Stimulated activated CD8-positive, alpha-beta memory T cell treated with anti-CD3 and anti-CD28 coated beads, Interleukin-4, amount 100 ng/mL, for 1 hour (primary cell): ENCODE measurements around the gene MYO1D.

Experiments used
- DNase-seq, 2 donors: peaks; one replicate each; pipeline ENCODE4 v3.0.0-alpha.2; 2020; ENCODE audit warnings: low read depth in 2 of 2, low spot score in 1 of 2

Gene MYO1D

GRCh38 chr17:32516450-32516849 lies 360.5 kb downstream of the MYO1D start:
- no peak for DNase-seq

GRCh38 chr17:32515677-32516383 lies 361.1 kb downstream of the MYO1D start:
- DNase-seq, result no peak

GRCh38 chr17:32514606-32515005 lies 362.3 kb downstream of the MYO1D start:
- no peak for DNase-seq

- DNase-seq, result no peak
These were observed 363.3 kb downstream of the MYO1D start for GRCh38 chr17:32513579-32513978.

GRCh38 chr17:32512328-32512727 lies 364.6 kb downstream of the MYO1D start:
- DNase-seq, result no peak

- DNase-seq, result no peak
These were observed 366.5 kb downstream of the MYO1D start for GRCh38 chr17:32510466-32510865.

- no peak for DNase-seq
These were observed 368.0 kb downstream of the MYO1D start for GRCh38 chr17:32508926-32509325.

GRCh38 chr17:32504166-32504990 lies 372.5 kb downstream of the MYO1D start:
- DNase-seq, result no peak

GRCh38 chr17:32503251-32504165 lies 373.4 kb downstream of the MYO1D start:
- DNase-seq, result no peak

GRCh38 chr17:32502710-32503109 lies 374.2 kb downstream of the MYO1D start:
- no peak for DNase-seq

- DNase-seq, result no peak
These were observed 374.9 kb downstream of the MYO1D start for GRCh38 chr17:32502013-32502412.

GRCh38 chr17:32498391-32498790 lies 378.5 kb downstream of the MYO1D start:
- no peak for DNase-seq

GRCh38 chr17:32497431-32498205 lies 379.3 kb downstream of the MYO1D start:
- DNase-seq, result no peak

GRCh38 chr17:32496395-32497073 lies 380.4 kb downstream of the MYO1D start:
- no peak for DNase-seq

- DNase-seq, result no peak
These were observed 381.3 kb downstream of the MYO1D start for GRCh38 chr17:32495359-32496231.

GRCh38 chr17:32494621-32495358 lies 382.1 kb downstream of the MYO1D start:
- DNase-seq, result no peak

GRCh38 chr17:32493976-32494513 lies 382.9 kb downstream of the MYO1D start:
- no peak for DNase-seq

GRCh38 chr17:32493571-32493970 lies 383.4 kb downstream of the MYO1D start:
- no peak for DNase-seq
